ENCODE measurements around the gene CLDN4.
"Not testable (repeated sequence)": the region's sequence is repeated elsewhere in the genome, so short reads cannot be mapped to it uniquely, and the experiment has no call there.

Gene CLDN4

DNA sequence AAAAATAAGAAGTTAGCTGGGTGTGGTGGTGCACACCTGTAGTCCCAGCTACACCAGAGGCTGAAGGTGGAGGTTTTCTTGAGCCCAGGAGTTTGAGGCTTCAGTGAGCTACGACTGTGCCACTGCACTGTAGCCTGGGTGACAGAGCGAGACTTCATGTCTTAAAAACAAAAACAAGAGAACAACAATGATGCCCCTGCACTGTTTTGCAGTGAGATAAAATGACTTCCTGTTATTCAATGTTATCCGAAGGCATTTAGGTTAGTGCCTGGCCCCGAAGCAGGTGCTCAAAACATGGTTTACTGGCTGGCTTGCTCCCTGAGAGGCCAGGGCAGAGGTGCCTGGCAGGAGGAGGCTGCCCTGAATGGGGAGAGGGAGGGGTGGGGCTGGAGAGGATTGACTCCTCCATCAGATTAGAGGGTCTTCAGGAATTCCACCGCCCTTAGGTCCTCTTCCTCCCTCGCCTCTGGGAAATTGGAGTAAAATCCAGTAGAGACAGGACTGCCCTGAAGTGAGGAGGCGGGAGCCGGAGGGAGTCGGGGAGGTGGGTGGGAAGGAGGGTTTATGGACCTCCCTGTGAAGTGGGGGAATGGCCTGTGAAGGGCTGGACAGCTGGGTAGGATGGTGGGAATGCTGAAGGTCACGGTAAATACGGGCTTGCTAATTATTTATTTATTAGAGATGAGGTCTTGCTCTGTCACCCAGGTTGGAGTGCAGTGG is 6.8 kb upstream of the CLDN4 start:
- DNase-seq: no peak

DNA sequence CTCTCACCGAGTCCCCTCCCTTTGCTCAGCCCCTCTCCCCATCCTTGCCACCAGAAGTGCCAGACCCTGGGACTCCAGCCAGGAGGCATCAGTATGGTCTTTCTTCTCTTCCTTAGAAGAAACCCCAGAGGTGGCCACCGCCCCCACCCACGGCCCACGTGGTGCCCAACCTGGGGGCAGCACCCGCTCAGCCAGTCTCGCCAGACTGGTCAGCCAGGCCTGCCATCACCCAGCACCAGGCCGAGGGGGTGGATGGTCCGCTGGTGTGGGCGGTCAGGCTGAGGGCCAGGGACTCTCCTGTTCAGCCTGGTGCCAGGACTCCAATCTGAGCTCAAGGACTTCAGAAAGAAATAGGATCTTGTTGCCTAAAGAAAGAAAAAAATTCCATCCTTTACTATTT is 5.8 kb upstream of the CLDN4 start:
- DNase-seq: no peak

DNA sequence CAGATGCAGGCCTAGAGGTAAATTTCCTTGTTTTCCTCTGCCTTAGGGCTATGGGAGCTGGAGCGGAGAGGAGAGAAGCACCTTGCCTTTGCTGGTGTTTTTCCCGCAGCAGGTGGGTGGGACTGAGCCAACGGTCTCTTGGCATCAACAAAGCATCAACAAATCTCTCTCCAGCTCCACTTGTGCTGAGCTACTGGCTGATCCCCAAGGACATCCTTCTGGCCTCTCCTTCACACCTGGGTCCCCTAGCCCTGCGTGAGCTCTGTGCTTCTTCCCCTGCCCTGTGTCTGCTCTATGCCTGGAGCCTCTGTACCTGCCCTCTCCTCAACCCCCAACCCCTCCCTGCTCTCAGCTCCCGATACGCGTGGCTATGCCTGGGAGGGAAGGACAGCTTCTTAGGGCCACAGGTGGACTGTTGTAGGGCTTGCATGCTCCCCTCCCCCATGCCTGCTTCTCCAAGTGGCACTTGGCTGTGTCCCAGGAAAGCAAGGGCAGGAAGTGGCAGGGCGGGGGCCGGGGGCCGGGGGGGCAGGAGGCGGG is 3.2 kb upstream of the CLDN4 start:
- DNase-seq: peak; percentile 100

DNA sequence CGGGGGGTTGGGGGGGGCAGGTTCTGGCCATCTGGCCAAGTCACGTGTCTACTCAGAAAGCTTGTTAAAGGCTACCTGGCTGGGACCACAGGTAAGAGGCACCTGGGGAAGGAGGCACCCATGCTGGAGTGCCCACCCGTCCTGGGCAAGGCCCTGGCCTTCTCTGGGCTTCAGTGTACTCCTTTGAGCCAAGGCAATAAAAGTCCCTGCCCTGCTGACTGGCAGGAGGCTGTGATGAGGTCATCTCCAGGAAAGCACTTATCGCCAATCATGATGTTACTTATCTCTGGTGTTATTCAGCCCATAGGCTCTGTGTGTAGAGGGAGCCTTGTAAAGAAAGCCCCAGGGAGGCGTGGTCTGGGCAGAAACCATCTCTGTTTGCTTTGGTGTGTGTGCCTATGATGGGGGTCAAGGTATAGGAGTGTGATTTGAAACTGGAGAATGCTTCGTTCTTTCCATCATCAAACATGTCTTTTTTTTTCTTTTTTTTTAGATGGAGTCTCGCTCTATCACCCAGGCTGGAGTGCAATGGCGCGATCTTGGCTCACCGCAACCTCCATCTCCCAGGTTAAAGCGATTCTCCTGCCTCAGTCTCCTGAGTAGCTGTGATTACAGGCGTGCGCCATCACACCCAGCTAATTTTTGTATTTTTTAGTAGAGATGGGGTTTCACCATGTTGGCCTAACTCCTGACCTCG is 2.5 kb upstream of the CLDN4 start:
- peak; percentile 100 for DNase-seq

DNA sequence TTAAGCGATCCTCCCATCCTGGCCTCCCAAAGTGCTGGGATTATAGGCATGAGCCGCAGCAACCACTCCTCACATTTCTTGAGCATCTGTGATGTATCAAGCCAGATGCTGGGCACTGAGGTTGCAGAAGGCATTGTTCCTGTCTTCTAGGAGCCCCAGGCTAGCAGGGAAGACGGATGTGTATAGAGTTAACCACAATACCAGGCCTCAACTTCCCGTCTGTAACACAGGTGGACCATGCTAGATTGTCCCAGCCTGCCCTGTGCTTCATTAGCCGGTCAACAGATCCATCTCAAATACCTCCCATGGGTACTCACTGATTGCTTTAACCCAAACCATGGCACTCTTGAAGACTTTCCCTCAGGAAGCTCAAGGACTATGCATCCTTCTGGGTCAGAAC is 1.8 kb upstream of the CLDN4 start:
- DNase-seq: no peak

DNA sequence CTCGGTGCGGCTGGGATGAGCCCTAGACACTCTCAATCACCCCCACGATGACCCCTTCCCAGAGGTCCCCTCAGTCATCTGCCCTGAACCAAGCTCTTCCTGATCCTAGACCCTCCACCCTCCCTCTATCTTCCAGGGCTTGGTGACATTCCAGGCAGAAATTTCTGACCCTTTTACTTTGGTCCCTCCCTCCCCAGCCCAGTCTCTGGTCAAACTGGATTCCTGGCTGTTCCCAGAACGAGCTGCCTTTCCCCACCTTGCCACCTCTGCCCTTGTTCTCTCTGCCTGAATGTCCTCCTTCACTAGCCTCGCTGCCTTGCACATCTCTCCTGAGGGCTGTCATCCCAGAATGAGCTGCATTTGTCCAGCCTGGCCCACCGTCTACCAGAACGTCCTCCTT is 1.3 kb upstream of the CLDN4 start:
- DNase-seq: peak; percentile 68

DNA sequence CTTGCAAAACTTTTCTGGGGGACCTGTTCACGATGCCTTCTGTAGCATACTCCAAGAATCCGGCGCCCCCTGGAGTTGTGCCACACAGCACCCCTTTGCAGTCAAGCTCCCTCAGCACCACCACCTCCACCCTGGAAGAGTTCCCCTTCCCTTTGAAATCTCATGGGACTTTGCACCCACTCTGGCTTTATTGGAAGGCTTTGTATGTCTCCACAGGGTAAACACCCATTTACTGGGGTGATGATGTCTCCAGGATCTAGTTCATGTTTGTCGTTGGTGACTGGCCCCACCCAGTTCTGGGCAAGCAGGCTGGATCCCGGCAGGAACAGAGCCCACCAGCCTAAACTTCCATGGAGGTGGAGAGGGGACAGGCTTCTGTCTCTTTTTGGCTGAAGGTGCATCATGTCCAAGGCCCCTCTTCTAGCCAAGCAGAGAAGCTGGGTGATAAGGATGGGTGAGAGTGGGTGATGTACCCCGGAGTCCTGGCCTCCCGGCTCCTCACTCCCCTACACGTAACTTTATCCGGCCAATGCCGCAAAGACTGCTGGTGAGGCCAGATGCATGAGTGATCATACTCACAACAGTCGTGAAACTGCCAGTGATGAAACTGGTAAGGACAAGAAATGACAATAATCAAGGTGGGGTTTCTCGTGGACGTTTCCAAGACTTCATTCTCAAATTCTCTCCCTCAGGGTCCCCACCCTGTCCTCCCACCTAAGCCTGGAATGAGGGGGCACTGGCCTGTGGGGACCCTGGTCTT is 695 bp upstream of the CLDN4 start:
- DNase-seq: peak; percentile 83

DNA sequence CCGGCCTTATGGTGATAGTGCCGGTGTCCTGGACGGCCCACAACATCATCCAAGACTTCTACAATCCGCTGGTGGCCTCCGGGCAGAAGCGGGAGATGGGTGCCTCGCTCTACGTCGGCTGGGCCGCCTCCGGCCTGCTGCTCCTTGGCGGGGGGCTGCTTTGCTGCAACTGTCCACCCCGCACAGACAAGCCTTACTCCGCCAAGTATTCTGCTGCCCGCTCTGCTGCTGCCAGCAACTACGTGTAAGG is 713 bp downstream of the CLDN4 start:
- no peak for DNase-seq

DNA sequence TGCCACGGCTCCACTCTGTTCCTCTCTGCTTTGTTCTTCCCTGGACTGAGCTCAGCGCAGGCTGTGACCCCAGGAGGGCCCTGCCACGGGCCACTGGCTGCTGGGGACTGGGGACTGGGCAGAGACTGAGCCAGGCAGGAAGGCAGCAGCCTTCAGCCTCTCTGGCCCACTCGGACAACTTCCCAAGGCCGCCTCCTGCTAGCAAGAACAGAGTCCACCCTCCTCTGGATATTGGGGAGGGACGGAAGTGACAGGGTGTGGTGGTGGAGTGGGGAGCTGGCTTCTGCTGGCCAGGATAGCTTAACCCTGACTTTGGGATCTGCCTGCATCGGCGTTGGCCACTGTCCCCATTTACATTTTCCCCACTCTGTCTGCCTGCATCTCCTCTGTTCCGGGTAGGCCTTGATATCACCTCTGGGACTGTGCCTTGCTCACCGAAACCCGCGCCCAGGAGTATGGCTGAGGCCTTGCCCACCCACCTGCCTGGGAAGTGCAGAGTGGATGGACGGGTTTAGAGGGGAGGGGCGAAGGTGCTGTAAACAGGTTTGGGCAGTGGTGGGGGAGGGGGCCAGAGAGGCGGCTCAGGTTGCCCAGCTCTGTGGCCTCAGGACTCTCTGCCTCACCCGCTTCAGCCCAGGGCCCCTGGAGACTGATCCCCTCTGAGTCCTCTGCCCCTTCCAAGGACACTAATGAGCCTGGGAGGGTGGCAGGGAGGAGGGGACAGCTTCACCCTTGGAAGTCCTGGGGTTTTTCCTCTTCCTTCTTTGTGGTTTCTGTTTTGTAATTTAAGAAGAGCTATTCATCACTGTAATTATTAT is 1.2 kb downstream of the CLDN4 start:
- DNase-seq: peak; percentile 99

DNA sequence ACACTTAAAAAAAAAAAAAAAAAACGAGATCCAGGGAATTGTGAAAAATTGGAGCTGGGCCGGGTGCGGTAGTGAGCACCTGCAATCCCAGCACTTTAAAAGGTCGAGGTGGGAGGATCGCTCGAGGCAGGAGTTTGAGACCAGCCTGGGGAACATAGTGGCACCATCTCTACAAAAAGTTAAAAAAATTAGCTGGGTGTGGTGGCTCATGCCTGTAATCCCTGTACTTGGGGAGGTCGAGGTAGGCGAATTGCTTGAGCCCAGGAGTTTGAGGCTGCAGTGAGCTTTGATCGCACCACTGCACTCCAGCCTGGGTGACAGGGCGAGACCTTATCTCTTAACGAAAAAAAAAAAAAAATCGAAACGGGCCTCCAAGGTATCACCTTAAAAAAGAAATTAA is 2.0 kb downstream of the CLDN4 start:
- peak; percentile 85 for DNase-seq

DNA sequence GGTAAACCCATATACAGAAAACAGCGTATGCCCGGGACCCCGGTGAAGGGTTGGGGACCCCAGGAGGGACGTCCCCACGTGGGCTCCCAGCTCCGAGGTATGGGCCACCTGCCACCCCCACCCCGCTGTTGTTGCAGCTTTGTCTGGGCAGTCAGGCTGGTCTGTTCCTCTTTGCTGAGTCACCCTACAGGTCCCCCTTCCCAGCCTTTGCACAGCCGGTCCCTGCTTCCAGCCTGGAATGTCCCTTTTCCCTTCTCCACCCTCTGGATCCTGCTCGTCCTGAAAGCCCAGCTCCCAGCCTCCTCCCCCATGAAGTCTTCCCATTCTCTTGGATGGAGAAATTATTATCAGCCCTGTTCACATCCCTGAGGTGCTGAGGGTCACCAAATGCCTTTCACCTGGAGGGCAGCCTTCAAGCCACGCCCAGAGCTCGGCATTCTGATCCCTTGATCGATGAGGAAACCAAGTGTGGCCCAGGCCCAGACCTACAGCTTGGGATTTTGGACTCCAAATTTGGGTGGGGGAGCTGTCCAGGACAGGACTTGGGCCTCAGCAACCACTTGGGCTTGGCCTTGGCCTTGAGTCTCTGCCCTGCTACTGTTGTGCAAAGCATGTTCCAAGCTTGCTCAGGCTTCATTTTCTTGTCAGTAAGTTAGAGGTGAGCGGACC is 2.6 kb downstream of the CLDN4 start:
- DNase-seq: peak; percentile 95

DNA sequence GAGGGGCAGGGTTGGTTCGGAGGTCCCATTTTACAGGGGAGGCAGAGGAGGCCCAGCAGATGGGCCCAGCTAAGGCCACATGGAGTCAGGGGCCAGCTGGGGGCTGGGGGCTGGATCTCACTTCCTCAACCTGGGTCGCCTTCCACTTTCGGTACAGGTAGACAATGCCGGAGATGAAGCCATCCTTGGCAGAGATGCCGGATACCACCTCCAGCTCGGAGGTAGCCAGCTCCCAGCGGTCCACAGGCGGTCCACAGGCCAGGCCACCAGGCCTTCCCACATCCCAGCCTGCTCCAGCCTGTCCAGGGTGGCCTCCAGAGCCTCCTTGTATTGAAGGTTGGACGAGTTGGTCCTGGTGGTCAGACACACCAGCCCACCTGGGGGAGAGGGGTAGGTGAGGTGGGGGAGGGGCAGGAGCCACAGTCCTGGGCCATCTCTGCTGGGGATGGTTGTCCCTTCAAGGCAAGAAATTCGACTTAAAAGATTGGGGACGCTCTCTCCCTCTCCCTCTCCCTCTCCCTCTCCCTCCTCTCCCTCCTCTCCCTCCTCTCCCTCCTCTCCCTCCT is 3.9 kb downstream of the CLDN4 start:
- DNase-seq: peak; percentile 57

DNA sequence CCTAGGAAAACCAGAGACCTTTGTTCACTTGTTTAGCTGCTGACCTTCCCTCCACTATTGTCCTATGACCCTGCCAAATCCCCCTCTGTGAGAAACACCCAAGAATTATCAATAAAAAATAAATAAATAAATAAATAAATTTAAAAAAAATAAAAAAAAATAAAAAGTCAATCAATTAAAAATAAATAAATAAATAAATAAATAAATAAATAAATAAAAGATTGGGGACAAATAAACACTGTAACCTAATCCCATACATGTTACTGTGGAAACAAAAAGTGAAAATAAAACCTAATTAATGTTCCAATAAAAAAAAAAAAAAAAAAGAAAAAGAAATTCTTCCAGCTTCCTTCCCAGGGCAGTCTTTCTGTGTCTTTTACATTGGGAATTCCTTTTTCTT is 6.4 kb downstream of the CLDN4 start:
- DNase-seq: not testable (repeated sequence)

DNA sequence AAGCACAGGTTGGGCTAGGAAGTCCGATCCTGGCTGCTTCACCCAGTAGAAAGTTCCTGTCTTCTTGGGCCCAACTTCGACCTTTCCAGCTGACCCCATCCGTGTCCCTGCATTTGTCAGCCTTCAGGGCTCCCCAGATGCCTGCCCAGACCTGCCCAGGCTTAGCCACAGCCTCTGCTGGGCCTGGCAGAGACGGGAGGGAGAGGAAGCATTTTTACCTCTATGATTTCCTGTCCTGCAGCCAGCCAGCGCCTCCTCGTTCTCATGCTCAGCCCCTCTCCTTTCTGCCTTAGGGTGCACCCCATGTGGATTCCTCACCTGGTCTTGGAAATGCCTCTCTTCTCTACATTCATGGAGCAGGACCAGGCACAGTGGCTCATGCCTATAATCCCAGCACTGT is 7.8 kb downstream of the CLDN4 start:
- DNase-seq: no peak

DNA sequence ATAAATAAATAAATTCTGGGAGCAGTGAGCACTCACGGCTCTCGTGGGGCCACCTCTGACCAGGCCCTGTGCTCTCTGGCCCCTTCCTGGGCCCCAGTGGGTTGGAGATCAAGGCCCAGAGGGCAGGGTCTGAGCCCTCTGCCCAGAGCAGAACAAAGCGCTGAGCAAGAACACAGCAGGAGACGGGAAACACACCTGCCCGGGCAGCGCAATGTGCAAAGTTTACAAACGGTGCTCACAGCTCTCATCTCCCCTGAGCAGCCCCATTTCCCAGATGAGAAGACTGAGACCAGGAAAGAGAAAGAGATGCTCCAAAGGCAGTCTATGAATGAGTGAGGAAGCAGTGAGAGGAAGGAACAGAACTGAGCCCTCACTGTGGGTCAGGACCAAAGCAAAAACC is 8.5 kb downstream of the CLDN4 start:
- no peak for DNase-seq

DNA sequence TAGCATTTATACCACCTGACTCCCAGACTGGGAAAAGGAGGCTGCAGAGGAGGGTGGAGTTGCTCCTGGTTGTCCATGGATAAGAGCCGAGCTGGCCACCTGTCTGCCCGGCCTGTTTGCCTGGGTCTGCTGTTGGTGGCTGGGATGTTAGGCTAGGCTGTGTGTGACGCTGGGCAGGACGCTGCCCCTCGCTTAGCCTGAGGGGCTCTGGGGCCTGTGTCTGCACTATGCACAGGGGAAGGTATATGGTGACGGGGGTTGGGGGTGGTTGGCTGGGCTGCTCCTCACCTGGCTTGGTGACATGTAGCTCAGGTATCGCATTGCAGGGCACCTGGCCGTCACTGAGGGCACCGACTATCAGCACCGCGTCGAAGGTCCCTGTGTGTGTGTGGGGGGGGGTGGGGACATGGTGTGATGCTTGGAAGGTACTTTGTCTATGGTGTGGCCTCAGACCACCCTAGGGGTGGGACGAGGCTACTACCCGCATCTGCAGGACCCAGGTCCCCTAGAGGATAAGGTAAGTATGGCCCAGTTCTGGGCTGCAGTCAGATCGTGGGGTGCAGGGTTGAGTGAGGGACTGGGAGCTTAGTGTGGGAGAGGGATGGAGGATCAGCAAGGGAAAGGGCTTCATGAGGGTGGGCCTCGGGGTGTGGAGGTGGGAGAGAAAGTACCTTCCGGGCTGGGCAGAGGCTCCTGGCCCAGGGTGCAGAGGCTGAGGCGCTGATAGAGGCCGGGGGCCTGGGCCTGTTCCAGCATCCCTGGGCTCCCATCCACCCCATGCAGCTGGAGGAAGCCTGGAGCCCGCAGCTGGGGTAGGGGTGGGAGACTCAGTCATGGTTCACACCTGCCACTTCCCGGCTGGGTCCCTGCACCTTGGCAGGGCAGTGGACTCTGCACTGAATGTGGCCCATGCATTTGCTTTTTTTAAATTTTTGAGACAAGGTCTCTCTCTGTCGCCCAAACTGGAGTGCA is 9.2 kb downstream of the CLDN4 start:
- DNase-seq: peak; percentile 35

DNA sequence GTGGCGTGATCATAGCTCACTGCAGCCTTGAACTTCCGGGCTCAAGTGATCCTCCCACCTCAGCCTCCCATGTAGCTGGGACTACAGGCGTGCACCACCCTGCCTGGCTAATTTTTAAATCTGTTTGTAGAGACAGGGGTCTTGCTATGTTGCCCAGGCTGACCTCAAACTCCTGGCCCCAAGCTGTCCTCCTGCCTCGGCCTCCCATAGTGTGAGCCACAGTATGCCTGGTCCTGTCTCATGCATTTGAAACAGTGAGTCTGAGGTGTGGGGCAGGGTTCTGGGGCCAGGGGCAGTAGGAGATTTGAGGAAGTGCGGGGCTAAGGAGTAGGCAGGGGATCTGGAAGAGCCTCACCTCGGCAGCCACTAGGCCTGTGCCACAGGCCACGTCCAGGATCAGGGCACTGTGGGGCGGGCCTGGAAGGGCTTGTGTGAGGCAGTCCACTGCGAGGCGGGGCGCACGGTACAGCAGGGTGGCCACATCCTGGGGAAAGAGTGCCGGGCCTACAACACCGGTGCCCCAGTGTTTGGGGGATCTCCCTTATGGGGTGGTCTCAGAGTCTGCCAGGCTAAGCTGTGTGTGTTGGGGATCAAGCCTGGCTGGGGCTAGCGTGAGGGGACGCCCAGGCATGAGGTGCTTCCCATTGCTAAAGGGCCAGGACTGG is 10.1 kb downstream of the CLDN4 start:
- DNase-seq: no peak

DNA sequence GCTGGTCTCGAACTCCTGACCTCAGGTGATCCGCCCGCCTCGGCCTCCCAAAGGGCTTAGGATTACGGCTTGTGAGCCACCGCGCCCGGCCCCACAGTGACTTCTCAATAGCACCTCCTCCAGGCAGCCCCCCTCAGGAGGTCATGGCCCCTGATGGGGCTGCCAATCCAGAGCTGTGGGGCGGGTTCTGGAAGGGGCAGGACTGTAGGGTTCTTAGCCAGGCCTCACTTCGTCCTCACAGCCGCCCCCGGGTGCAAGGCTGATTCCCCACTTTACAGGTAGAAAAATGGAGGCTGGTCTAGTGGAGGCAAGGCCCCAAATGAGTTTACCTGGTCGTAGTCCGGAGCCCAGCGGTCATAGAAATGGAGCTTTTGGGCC is 10.9 kb downstream of the CLDN4 start:
- DNase-seq: no peak

DNA sequence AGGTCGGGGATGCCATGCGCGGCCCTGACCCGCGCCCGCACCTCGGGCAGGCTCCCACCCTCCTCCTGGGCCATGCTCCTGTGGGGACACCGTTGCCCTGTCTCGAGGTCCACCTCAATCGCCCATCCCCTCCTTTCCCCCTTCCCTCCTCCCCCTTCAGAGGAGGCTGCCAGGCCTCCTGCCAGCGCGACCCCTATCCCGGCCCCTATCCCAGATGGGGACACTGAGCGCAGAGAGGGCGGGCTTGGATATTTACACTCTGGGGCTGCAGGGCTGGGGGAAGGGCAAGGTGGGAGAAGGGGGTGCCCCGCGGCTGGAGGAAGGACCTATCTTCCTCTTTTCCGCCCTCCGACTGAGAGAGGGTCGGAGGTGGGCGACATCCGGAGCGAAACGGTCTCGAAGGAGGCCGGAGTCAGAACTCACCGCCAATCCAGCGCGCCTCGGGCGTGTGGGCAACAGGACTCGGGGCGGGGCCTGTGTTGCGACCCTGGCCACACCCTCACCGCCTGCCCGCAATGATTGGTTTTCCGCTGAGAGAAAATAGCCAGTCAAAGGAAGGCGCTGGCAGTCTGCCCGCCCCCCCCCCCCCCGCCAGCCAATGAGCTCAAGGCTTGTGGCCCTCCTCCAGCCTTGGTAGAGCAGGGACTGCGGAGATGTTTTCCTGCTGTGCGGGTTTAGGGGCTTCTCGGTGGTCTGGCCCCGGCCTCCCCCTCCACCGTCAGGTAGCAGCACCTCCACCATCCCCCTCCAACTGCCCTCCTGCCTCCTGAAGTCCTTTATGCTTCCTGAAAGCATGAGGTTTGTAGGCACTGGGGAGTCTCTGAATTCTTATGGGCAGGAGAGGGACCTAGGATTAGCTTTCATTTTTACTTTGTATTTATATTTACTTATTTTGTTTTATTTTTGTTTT is 11.5 kb downstream of the CLDN4 start, which contains the start of gene METTL27:
Gene METTL27, minus strand, starts transcription at position 450 of the 910 bp plus-strand sequence. Its CDS starts 376 bp downstream, at position 74.
- DNase-seq: peak; percentile 99
